Colonic mucosa (tissue), 4 donors: ENCODE results near the gene NCAM1. TPM values are rescaled to one million over a fixed set of nuclear protein-coding genes. Genes with fewer than 3 reads are reported as not detected.

ENCODE experiments used
- DNase-seq: peaks from one replicate; pipeline ENCODE4 v3.0.0-alpha.2; 2020
- H3K27ac ChIP-seq: fragments of 200-600 bp; one replicate; pipeline ENCODE4 v1.8.0; 2021
- H3K27me3 ChIP-seq: fragments of 200-600 bp; one replicate; pipeline ENCODE4 v1.8.0; 2021
- H3K36me3 ChIP-seq: fragments of 200-600 bp; one replicate; pipeline ENCODE4 v1.8.0; 2021
- H3K4me1 ChIP-seq: fragments of 200-600 bp; one replicate; pipeline ENCODE4 v1.8.0; 2021; ENCODE audit warnings: mild to moderate bottlenecking
- H3K4me3 ChIP-seq: fragments of 200-600 bp; one replicate; pipeline ENCODE4 v1.8.0; 2021
- H3K9ac ChIP-seq, 2 donors: one replicate each; pipeline ENCODE4 v1.7.0; 2013; ENCODE audit warnings: control low read depth in 2 of 2, low read depth in 2 of 2, low read length in 2 of 2
- H3K9me3 ChIP-seq: fragments of 200-600 bp; one replicate; pipeline ENCODE4 v1.8.0; 2021
- CTCF ChIP-seq: fragments of 200-600 bp; IDR thresholded peaks from one replicate; pipeline ENCODE4 v1.8.0; 2022; ENCODE audit warnings: antibody characterized with exemption, mild to moderate bottlenecking
- intact Hi-C: fragments of 100-400 bp; cut with DNase I; formaldehyde crosslinking; loops from one replicate; pipeline ENCODE4 v1.14.1; 2022
- total RNA-seq, 2 donors: library from RNA; stranded (reverse); fragmentation: NEBNext Ultra II Directional in 1 of 2; extraction: Animal tissue kit (Norgen Biotek cat#: 25700) in 1 of 2; gene quantifications; one replicate each; pipeline ENCODE4 v1.2.1, GENCODE V29; 2021
- donor health status: healthy.
- donor health status: DM: no; HTN: no; CAD: no.
- donor health status: DM: no; HTN: no; CAD: no.

NCAM1 gene
- total RNA-seq, 2 donors from 2014 or later, result 2.3 to 10.7 TPM

GRCh38 chr11:113322158-113322557, 360.9 kb downstream of the NCAM1 start:
- no peak overlapping the region for H3K27ac ChIP-seq
- intact Hi-C loops, result no loop called here
- no peaks in the 10 kb centered on the region for H3K27me3 ChIP-seq
- no peak for TF ChIP-seq CTCF
- no peak for DNase-seq
- no peak overlapping the region for H3K4me3 ChIP-seq
- H3K9me3 ChIP-seq, result no peaks in the 10 kb centered on the region
- H3K36me3 ChIP-seq, result no peaks in the 10 kb centered on the region
- no peak overlapping the region for H3K9ac ChIP-seq
- no peaks in the 10 kb centered on the region for H3K4me1 ChIP-seq

DNA sequence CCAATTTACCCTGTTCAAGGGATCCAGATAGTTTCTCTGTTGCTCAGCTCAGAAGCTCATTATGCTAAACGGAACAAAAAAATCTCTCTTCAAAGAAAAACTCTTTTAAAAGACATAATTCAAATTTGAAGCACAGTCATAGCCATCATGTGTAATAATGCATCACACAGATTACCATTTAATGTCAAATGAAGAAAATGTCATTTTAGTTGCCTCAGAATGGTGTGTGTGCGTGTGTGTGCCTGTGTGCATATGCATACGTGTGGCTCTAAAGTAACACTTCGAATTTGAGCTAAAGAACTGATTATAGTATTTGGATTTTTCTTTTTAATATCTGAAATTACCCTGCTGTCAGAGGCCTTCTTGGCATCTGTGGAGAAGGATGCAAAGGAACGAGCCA, 363.0 kb downstream of the NCAM1 start:
- Histone ChIP-seq H3K27me3 (no peaks in the 10 kb centered on the region), H3K9ac (no peak overlapping the region), H3K36me3 (no peaks in the 10 kb centered on the region), H3K9me3 (no peaks in the 10 kb centered on the region), H3K4me3 (no peak overlapping the region), H3K27ac (no peak overlapping the region), H3K4me1 (no peaks in the 10 kb centered on the region)
- intact Hi-C loops, result no loop called here
- no peak for DNase-seq
- TF ChIP-seq CTCF, result no peak
